Muscle of leg (tissue), 11 donors: ENCODE results near the gene RPL32. TPM values are rescaled to one million over a fixed set of nuclear protein-coding genes. Genes with fewer than 3 reads are reported as not detected.
A peak's percentile ranks its signal among the peaks of the same experiment; 100 is the strongest.

ENCODE experiments used
- DNase-seq: peaks from one replicate; pipeline ENCODE4 v3.0.0; 2013
- H3K27ac ChIP-seq: one replicate; pipeline ENCODE4 v1.5.1; 2013; ENCODE audit warnings: mild to moderate bottlenecking, low read length, control low read depth
- H3K27me3 ChIP-seq: one replicate; pipeline ENCODE4 v1.6.1; 2013; ENCODE audit warnings: low read length; ENCODE audit not compliant: control insufficient read depth, insufficient read depth
- H3K36me3 ChIP-seq: one replicate; pipeline ENCODE4 v1.6.1; 2013; ENCODE audit warnings: low read length; ENCODE audit not compliant: control insufficient read depth, insufficient read depth
- H3K4me1 ChIP-seq: one replicate; pipeline ENCODE4 v1.6.1; 2013; ENCODE audit warnings: low read length; ENCODE audit not compliant: control insufficient read depth, insufficient read depth
- H3K4me3 ChIP-seq: one replicate; pipeline ENCODE4 v1.5.1; 2013; ENCODE audit warnings: low read length, control low read depth
- H3K9me3 ChIP-seq: replicated peaks from 2 replicates; pipeline ENCODE4 v1.6.1; 2013; ENCODE audit warnings: low read depth, low read length; ENCODE audit not compliant: control insufficient read depth
- WGBS: methylation state at CpG from one replicate; pipeline ENCODE4 v1.1.5; 2013; ENCODE audit warnings: missing lambda C conversion rate; ENCODE audit not compliant: insufficient coverage; 5-methylcytosine and 5-hydroxymethylcytosine counted together
- polyA plus RNA-seq, 8 donors: library from polyadenylated mRNA; unstranded; fragments of 120-200 nt; gene quantifications; one replicate each; pipeline versions ENCODE4 v1.2.1 to v1.2.3, GENCODE V29; 2013; ENCODE audit warnings: inconsistent platforms in 1 of 8, low replicate concordance in 1 of 8; ENCODE audit not compliant: insufficient read length in 8 of 8, insufficient read depth in 1 of 8
- total RNA-seq: library from RNA; stranded (reverse); fragments of 120-200 nt; gene quantifications from one replicate; pipeline ENCODE4 v1.2.4, GENCODE V29; 2013

The RPL32 gene
- total and polyA plus RNA-seq, 9 donors: 2,697 to 4,199 (median 3,050) TPM

GRCh38 chr3:12870942-12871341 is 29.6 kb upstream of the RPL32 start:
- H3K4me3 ChIP-seq: no peak overlapping the region
- H3K4me1 ChIP-seq: peaks cover 31% of the 10 kb centered on the region
- peak; percentile 40 for DNase-seq
- WGBS: 42% methylated on average over 4 of the region's 9 CpGs
- H3K27me3 ChIP-seq: peaks cover 11% of the 10 kb centered on the region
- no peak overlapping the region for H3K27ac ChIP-seq
- H3K9me3 ChIP-seq: no peaks in the 10 kb centered on the region
- no peaks in the 10 kb centered on the region for H3K36me3 ChIP-seq

GRCh38 chr3:12869035-12869621 is 27.8 kb upstream of the RPL32 start:
- Histone ChIP-seq H3K36me3 (no peaks in the 10 kb centered on the region), H3K9me3 (no peaks in the 10 kb centered on the region), H3K4me3 (no peak overlapping the region), H3K4me1 (peaks cover 31% of the 10 kb centered on the region), H3K27me3 (peaks cover 13% of the 10 kb centered on the region), H3K27ac (no peak overlapping the region)
- DNase-seq: peak; percentile 43
- WGBS: 1% methylated on average over 18 of the region's 28 CpGs

DNA sequence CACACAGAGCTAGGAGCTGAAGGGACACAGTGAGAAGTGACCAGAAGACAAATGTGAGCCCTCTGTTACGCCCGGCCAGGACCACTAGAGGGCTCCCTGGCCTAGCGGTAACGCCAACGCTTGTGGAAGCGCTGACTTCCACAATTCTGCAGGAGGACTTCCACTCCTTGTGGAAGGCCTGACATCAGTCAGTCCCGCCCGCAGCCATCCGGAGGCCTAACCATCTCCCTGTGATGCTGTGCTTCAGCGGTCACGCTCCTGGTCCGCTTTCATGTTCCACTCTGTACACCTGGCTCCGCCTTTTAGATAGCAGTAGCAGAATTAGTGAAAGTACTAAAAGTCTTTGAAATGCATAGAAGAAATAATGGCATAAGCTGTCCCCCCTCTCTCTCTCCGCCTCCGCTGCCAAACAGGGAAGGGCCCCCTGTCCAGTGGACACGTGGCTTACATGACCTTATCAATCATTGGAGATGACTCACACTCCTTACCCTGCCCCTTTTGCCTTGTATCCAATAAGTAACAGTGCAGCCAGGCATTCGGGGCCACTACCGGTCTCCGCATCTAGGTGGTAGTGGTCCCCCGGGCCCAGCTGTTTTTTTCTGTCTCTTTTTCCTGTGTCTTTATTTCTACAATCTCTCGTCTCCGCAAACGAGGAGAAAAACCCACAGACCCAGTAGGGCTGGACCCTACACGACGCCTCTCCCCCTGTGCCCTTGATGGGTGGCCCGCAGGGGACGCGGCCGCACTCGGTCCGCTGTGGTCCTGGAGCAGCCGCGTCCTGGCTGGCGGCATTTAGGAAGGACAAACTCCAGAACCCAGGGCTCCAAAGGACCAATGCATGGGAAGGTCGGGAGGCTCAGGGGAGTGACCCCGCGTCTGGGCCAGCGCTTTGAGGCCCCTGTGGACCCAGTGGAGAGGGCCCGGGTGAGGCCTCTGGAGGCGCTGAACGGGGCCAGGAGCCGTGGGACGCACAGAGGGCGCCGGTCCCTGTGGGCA is 27.0 kb upstream of the RPL32 start:
- WGBS: 20% methylated on average over 36 of the region's 45 CpGs
- Histone ChIP-seq H3K36me3 (no peaks in the 10 kb centered on the region), H3K9me3 (no peaks in the 10 kb centered on the region), H3K27ac (no peak overlapping the region), H3K27me3 (peaks cover 12% of the 10 kb centered on the region), H3K4me1 (peaks cover 31% of the 10 kb centered on the region), H3K4me3 (no peak overlapping the region)
- peak; percentile 95 for DNase-seq

GRCh38 chr3:12866836-12867235 is 25.5 kb upstream of the RPL32 start:
- no peaks in the 10 kb centered on the region for H3K36me3 ChIP-seq
- no peaks in the 10 kb centered on the region for H3K9me3 ChIP-seq
- H3K27ac ChIP-seq: no peak overlapping the region
- peaks cover 31% of the 10 kb centered on the region for H3K4me1 ChIP-seq
- H3K4me3 ChIP-seq: no peak overlapping the region
- no peak for DNase-seq
- H3K27me3 ChIP-seq: peaks cover 8% of the 10 kb centered on the region
- 73% methylated on average over 6 of the region's 6 CpGs for WGBS

DNA sequence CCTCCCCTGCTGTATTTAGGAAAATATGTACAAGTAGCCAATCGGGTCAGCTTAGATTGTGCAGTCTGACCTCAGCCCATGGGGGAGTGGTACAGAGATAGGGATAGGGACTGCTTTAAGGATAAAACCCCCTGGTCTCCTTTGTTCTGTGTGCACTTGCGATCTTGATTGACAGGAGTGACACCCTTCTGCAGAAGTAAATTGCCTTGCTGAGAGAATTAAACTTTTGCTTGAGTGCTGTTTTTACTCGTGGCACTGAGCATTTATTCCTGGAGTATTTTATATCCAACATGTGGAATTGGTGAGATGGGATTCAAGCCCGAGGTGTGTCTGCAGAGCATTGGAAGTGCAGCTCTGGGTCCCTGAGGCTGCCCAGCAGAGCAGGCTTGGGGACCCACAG is 23.9 kb upstream of the RPL32 start:
- H3K36me3 ChIP-seq: no peaks in the 10 kb centered on the region
- H3K27ac ChIP-seq: no peak overlapping the region
- WGBS: 94% methylated on average over 4 of the region's 4 CpGs
- peaks cover 8% of the 10 kb centered on the region for H3K27me3 ChIP-seq
- no peak for DNase-seq
- no peak overlapping the region for H3K4me3 ChIP-seq
- H3K4me1 ChIP-seq: peaks cover 17% of the 10 kb centered on the region
- no peaks in the 10 kb centered on the region for H3K9me3 ChIP-seq

DNA sequence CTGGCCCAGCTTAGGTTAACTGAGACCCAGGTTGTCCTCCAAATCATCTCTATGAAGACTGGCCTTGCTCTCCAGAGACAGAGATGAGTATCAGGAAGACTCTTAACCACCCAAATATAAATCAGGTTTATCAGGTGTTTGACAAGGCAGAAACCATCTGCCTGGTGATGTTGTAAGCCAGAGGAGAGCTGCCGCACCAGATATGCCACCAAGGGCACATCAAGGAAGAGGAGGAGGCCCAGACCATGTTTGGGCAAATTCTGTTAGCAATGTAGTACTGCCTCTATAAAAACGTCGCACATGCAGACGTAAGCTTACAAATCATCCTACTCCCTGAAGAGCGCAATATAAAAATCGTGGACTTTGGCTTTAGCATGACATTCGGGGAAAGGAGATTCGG is 21.0 kb upstream of the RPL32 start:
- no peaks in the 10 kb centered on the region for H3K9me3 ChIP-seq
- no peak overlapping the region for H3K27ac ChIP-seq
- DNase-seq: no peak
- H3K4me1 ChIP-seq: no peaks in the 10 kb centered on the region
- peaks cover 5% of the 10 kb centered on the region for H3K27me3 ChIP-seq
- H3K4me3 ChIP-seq: no peak overlapping the region
- H3K36me3 ChIP-seq: no peaks in the 10 kb centered on the region
- 78% methylated on average over 8 of the region's 8 CpGs for WGBS

- DNase-seq: no peak
- no CpG with 5 or more reads among the region's 5 CpGs for WGBS
These were observed 20.2 kb upstream of the RPL32 start for GRCh38 chr3:12861611-12862010.

GRCh38 chr3:12859840-12860239 is 18.5 kb upstream of the RPL32 start:
- 93% methylated on average over 3 of the region's 7 CpGs for WGBS
- Histone ChIP-seq H3K27me3 (no peaks in the 10 kb centered on the region), H3K27ac (no peak overlapping the region), H3K4me3 (no peak overlapping the region), H3K36me3 (no peaks in the 10 kb centered on the region), H3K4me1 (no peaks in the 10 kb centered on the region), H3K9me3 (no peaks in the 10 kb centered on the region)
- DNase-seq: no peak

More at GRCh38 chr3:12861611-12862010, 20.2 kb upstream of the RPL32 start:
- Histone ChIP-seq H3K27me3 (peaks cover 5% of the 10 kb centered on the region), H3K9me3 (no peaks in the 10 kb centered on the region), H3K27ac (no peak overlapping the region), H3K4me3 (no peak overlapping the region), H3K36me3 (no peaks in the 10 kb centered on the region), H3K4me1 (no peaks in the 10 kb centered on the region)

- no peaks in the 10 kb centered on the region for H3K4me1 ChIP-seq
- no peak overlapping the region for H3K27ac ChIP-seq
- no peaks in the 10 kb centered on the region for H3K36me3 ChIP-seq
- peaks cover 6% of the 10 kb centered on the region for H3K27me3 ChIP-seq
- no peaks in the 10 kb centered on the region for H3K9me3 ChIP-seq
- WGBS: 92% methylated on average over 4 of the region's 5 CpGs
- no peak for DNase-seq
- no peak overlapping the region for H3K4me3 ChIP-seq
These were observed 15.3 kb upstream of the RPL32 start for GRCh38 chr3:12856626-12857025.

GRCh38 chr3:12854565-12854964 is 13.2 kb upstream of the RPL32 start:
- Histone ChIP-seq H3K27me3 (peaks cover 6% of the 10 kb centered on the region), H3K9me3 (no peaks in the 10 kb centered on the region), H3K4me1 (no peaks in the 10 kb centered on the region), H3K27ac (no peak overlapping the region), H3K4me3 (no peak overlapping the region), H3K36me3 (no peaks in the 10 kb centered on the region)
- no peak for DNase-seq
- WGBS: 90% methylated on average over 2 of the region's 4 CpGs
